Activated gamma-delta T cell treated with Interleukin-2 at 50 U/mL for 16 hours (primary cell): Measurements from ENCODE around the gene GPR146.
"Not testable (repeated sequence)": the region's sequence is repeated elsewhere in the genome, so short reads cannot be mapped to it uniquely, and the experiment has no call there.

ENCODE experiments used
- DNase-seq: peaks from one replicate; pipeline ENCODE4 v3.0.0-alpha.2; 2020

Gene GPR146

GRCh38 chr7:1026721-1027161 lies 17.6 kb upstream of the GPR146 start:
- DNase-seq: no peak

GRCh38 chr7:1027242-1028043 lies 16.9 kb upstream of the GPR146 start:
- DNase-seq: no peak

- DNase-seq: peak; percentile 70
Observed at GRCh38 chr7:1028044-1028770, 16.1 kb upstream of the GPR146 start.

GRCh38 chr7:1028775-1029636 lies 15.3 kb upstream of the GPR146 start:
- DNase-seq: peak; percentile 55

- no peak for DNase-seq
Observed at GRCh38 chr7:1029637-1030443, 14.5 kb upstream of the GPR146 start.

GRCh38 chr7:1030444-1031070 lies 13.8 kb upstream of the GPR146 start:
- DNase-seq: no peak

GRCh38 chr7:1031716-1032455 lies 12.5 kb upstream of the GPR146 start:
- DNase-seq: no peak

- no peak for DNase-seq
Observed at GRCh38 chr7:1032536-1033181, 11.7 kb upstream of the GPR146 start.

GRCh38 chr7:1033546-1034145 lies 10.7 kb upstream of the GPR146 start:
- DNase-seq: peak; percentile 25

- not testable (repeated sequence) for DNase-seq
Observed at GRCh38 chr7:1034769-1035168, 9.6 kb upstream of the GPR146 start.

- DNase-seq: not testable (repeated sequence)
Observed at GRCh38 chr7:1036164-1036928, 8.0 kb upstream of the GPR146 start.

- not testable (repeated sequence) for DNase-seq
Observed at GRCh38 chr7:1040233-1040632, 4.1 kb upstream of the GPR146 start.

GRCh38 chr7:1040790-1041189 lies 3.6 kb upstream of the GPR146 start:
- DNase-seq: no peak

- peak; percentile 36 for DNase-seq
Observed at GRCh38 chr7:1041551-1042491, 2.5 kb upstream of the GPR146 start.

- DNase-seq: no peak
Observed at GRCh38 chr7:1042492-1042833, 1.9 kb upstream of the GPR146 start.

- no peak for DNase-seq
Observed at GRCh38 chr7:1043552-1044188, 676 bp upstream of the GPR146 start.
